GM18505 (cell line): Measurements from ENCODE around the gene HECW1.
"Not testable (repeated sequence)": the region's sequence is repeated elsewhere in the genome, so short reads cannot be mapped to it uniquely, and the experiment has no call there.

Experiments
- ATAC-seq: cut with Tn5 transposase; IDR thresholded peaks from one replicate; pipeline ENCODE4 v1.9.1; 2021; ENCODE audit not compliant: unreplicated experiment
- POLR2A ChIP-seq: IDR thresholded peaks from 4 replicates; pipeline ENCODE4 v1.6.1; 2011; ENCODE audit warnings: borderline replicate concordance; ENCODE audit not compliant: insufficient read depth, insufficient read length; ENCODE audit errors: extremely low read depth

The HECW1 gene

DNA sequence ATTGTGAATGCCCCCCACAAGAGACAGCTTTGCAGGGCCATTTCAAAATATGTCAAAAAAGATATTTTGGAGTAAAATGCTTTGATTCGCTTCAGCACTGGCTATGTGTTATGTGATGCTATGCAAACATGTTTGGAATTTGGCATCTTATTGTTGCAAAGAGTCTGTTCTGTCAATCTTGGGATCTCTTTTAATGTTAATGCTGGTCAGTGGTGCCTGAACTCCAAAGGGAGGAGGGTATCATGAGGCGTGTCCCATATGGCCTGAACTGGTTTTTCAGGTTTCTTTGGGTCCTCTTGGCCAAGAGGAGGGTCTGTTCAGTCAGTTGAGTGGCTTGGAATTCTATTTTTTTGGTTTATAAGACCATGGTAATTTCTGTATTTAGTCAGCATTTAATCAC, 81.4 kb downstream of the HECW1 start:
- TF ChIP-seq POLR2A, result no peak
- ATAC-seq, result no peak

DNA sequence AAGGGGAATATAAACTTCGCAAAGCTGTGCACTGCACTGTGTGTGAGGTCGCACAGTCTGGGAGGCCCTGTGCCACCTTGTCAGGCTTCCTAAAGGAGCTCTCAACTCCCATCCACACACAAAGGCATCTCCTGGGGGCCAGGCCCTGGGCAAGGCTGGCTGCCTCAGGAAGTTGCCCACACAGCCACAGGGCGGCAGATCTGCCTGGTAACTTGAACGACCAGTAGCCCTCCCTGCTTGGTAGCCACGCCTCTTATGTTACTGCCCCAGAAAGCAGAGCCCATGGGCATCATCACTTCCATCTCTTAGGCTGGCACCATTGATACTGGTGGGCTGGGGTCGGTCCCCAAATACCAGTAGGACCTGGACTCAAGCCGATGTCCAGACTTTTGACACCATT, 82.8 kb downstream of the HECW1 start:
- TF ChIP-seq POLR2A, result no peak
- ATAC-seq, result no peak

DNA sequence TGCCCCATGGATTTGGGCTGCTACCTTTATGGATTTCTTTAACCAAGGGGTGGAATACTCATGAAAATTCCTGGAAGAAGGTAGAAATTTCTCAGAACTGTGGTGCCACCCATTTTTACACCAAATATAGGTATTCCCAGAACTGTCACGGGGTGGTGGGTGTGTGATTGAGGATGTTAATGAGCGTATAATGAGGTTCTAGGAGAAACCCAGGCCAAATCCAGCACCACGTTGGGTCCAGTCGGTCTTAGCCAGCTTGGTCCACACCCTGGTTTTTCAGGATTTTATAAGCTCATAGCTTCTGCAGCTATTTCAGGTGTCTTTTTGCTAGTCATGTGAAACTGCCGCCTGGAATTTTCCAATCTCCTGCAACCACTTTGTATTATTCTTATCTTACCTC, 83.3 kb downstream of the HECW1 start:
- TF ChIP-seq POLR2A, result no peak
- no peak for ATAC-seq

DNA sequence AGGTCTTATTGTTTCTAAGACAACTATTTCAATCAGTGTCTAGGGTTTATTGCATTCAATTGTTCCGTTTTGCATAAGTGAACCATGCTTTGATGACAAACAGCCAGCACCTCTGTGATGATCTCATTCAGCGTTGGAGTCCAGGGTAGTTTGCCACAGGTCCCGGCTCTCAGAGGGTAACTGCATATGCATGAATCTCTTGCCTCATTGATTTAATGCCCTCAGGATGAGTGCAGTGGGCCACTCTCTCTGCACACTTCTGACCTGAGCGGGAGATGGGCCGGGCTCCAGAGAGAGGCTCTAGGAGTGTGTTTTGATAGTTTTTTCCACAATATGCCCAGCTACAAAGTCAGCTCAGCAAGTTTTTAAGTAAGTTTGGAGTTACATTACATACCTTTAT, 83.9 kb downstream of the HECW1 start:
- ATAC-seq, result no peak
- TF ChIP-seq POLR2A, result no peak

DNA sequence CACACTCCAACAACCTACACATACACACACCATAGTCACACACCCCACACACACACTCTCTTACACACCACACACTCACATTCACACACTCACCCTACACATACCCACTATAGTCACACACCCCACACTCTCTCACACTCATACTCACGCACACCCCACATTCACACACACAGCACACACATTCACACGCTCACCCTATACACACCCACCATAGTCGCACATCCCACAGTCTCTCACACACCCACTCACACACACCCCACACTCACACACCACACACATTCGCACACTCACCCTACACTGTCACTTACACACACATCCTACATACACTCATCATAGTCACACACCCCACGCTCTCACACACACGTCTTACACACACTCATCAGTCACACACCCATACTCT, 85.6 kb downstream of the HECW1 start:
- ATAC-seq, result no peak

DNA sequence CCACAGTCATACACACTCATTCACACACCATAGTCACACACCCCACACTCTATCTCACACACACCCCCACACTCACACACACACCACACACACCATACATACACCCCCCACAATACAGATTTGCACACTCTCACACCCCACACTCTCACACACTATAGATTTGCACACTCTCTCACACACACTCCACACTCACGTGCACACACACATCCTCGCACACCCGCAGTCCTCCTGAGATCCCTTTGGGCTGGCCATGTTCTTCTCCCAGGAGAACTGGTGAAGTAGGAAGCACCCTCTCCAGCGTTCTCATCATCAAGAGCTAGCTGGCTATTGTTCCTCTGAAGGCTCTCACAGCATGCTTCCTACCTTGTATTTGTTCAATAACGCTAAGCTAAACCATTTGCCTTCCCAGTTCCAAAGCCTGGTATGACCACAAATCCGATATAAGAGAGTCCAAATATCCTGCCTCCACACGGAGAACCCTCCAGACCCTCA, 86.2 kb downstream of the HECW1 start:
- ATAC-seq, result no peak
- no peak for TF ChIP-seq POLR2A

More for the DNA sequence above, 85.6 kb downstream of the HECW1 start:
- no peak for TF ChIP-seq POLR2A

DNA sequence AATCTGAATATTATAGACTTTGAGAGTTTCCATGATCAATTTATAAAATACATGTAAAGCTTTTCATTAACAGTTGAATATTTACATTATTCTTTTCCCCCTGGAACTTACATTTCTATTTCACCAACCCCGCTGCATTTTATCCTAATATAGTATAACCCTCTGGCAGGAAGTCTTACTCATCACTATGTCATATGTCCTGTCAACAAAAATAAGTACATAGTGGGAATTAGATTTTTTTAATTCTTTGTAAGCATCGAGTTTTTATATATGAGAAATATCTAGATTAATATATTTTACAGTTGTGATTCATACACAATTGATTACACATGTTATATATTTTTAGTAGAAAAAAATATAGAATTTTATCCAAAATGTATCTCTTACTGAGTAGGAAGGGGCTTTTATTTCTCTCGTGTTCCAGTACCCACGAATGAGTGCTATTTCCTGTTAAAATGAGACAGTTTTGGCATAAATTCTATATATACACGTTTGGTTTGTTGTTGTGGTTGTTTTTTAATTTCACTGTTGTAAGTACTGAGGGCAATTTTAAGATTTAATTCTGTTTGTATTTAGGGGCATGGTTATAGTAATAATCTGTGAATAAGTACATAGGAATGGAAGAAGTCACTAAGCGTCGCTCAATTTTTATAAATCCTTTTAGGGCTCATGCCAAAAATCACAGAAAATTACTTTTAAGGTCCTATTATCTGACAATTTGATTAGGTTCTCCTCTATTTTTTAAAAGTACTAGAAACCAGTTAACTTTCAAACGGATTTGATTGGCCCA, 87.1 kb downstream of the HECW1 start:
- ATAC-seq, result no peak
- no peak for TF ChIP-seq POLR2A

DNA sequence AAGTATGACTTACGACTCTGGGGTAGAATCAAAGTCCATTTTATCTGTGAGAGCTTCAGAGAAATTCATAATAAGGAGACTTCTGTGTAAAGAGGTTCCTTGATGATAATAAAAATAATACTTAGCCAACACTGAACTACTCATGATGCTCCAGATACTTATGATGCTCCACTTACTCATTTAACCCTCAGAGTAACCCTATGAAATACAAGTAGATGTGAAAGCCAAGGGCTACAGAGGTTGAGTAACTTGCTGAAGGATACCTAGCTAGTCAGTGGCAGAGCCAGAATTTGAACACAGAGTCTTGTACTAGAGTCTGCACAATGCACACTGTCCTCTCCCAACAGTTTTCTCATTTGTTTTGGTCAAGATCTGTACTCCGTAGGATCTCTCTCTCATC, 89.5 kb downstream of the HECW1 start:
- ATAC-seq, result no peak
- no peak for TF ChIP-seq POLR2A

DNA sequence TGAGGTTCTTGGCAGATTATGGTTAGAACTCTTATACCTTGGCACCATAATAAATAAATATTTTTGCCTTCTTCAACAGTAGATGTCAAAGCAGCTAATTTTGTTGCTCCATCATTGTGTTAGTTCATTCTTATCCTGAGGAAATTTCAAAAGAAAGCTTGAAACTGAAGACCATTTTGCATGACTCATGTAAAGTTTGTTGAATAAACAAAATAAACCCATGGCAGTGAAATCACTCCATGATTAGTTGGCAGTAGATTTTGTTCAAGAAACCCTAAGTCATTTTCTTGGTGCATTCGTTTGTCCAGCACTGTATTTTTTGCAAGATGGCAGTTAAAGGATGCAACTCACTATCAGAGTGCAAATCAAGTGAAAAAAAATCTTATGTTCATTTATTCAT, 91.6 kb downstream of the HECW1 start:
- no peak for ATAC-seq
- no peak for TF ChIP-seq POLR2A

DNA sequence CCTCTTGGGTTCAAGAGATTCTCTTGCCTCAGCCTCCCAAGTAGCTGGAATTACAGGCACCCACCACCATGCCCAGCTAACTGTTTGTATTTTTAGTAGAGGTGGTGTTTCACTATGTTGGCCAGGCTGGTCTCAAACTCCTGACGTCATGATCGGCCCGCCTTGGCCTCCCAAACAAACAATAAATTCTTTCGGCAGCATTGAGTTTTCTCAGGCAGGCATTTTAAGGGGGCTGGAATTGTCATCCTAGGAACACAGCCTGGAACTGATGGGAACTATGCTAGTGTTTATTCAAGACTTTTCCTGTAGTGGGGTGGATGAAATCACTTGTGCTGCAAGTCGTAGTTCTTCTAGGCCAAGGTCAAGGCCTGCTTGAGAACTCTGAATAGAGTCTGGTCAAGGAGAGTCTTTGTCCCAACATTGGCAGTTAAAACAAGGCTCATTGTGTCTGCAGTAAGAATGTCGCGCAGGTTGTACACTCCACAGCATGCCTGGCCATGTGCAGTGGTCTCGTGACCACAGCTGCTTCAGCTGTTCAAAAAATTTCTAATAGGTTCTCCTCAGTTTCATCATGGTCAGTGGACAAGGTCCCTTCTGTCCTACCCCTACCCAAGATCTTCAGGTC, 92.8 kb downstream of the HECW1 start:
- TF ChIP-seq POLR2A, result no peak
- ATAC-seq, result no peak

DNA sequence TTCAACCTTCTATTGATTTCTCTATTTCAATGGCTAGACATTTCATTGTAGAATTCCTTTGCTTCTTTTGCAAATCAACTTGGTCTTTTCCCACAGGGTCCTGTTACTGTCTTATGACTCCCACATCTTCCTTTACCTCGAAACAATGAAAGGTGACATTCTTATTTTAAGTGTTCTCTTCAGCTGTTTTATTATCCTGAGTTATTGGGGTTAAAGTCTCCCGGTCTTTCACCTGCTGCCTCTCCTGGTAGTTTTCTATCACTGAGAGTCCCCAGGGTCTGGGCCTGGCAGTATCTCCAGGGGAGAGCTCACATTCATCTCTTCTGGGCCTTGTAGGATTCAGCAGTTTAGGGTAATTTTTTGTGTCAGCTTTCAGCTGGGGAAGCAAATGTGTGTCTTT, 95.8 kb downstream of the HECW1 start:
- no peak for TF ChIP-seq POLR2A
- ATAC-seq, result no peak

DNA sequence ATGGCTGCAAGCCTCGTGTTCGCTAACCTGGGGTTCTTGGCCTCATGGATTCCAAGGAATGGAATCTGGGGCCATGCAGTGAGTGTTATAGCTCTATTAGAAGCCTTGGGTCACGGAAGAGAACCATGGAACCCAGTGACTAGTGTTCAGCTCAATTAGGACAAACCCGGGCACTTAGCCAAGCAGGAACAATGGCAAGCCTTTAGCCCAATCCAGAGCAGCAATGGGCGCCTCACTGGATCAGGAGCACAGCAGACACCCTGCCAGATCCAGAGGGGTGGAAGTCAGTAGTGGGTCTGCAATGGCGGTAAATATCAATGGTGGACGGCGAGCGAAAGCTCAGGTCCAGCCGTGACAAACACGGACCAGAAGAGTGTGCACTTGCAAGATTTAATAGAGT, 98.1 kb downstream of the HECW1 start:
- ATAC-seq, result not testable (repeated sequence)

DNA sequence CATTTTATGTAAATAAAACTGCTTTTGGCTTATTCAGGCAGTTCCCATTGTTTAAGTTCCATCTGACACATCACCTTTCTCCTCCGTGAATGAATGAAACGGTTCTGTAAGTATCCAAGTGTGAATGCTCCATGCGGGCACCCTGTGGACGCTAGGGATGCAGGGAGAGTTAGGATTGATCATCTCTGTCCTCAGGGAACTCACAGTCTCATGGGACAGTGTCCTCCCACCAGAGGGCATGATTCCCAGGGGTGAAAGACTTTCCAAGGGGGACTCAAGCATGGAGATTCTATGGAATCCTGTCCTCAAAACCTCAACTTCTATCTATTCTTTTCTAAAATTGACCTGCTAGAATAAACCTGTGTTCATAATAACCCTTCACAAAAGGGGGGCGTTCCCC, 98.8 kb downstream of the HECW1 start:
- ATAC-seq, result no peak
- TF ChIP-seq POLR2A, result no peak

DNA sequence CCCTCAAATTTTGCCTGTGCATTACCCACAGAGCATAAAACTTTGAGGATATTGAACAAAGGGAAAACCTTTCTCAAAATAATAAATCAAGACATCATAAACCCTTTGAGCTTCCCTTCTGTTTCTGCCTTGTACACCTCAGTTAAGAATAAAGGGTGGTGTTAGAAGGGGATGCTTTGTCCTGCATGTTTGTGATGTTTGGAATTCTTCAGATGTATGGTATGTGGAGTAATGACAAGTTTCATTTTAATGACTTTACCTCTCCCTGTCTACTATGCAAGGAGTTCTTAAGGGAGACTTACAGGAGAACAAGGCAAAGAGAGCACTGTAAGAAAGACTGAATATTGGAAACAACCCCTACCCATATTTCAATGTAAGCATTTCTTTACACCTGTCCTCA, 99.2 kb downstream of the HECW1 start:
- TF ChIP-seq POLR2A, result no peak
- ATAC-seq, result no peak

DNA sequence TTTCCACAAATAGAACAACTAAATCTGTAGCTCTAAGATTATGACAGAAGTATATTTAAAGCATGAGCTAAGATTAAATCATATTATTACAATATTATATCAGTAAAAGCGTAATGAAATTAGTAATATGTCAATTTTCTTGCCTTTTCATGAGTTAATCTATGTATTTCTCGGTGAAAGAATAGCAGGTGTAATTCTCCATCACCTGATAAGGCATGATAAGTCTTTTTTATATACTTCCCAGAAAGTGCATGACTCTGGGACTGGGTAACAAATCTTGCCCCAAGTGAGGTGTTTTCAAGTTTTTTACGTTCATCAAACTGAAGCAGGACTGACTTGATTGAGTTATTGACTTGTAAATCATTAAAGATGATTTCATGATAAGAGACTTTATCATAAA, 100.5 kb downstream of the HECW1 start:
- no peak for ATAC-seq
- no peak for TF ChIP-seq POLR2A

DNA sequence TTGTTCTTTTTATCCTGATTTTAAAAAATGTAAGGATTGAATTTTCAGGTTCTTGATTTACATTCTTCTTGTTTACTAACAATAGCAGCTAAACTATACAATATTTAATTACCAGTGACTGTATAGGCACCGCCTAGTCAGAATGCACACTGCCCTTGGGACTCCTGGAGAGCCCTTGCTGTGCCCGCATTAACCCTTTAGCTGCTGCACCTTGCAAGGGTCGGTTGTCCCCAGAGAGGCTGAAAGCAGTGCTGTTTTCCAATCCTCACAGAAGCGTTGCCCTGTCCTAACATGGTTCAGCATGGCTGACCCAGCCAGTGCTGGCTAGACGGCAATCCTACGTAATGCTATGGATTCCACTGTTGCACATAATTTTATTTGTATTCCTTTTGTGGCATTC, 102.6 kb downstream of the HECW1 start:
- no peak for TF ChIP-seq POLR2A
- ATAC-seq, result no peak
